Smooth muscle cell (in vitro differentiated cells): ENCODE measurements around the gene BOD1L2. TPM values are rescaled to one million over a fixed set of nuclear protein-coding genes. Genes with fewer than 3 reads are reported as not detected.

Source experiments
- DNase-seq: peaks from one replicate; lab custom pipeline; 2025; ENCODE audit not compliant: unreplicated experiment; lab: John Stamatoyannopoulos, UW
- H2AFZ ChIP-seq: fragments of 200-600 bp; sonication (generic); 2 replicates; pipeline ENCODE4 v1.6.0; 2016; ENCODE audit warnings: antibody characterized with exemption, low read depth, mild to moderate bottlenecking
- H3F3A ChIP-seq: fragments of 200-600 bp; sonication (generic); 2 replicates; pipeline ENCODE4 v1.6.0; 2017; ENCODE audit warnings: antibody characterized with exemption, low read depth
- H3K27ac ChIP-seq: fragments of 200-600 bp; sonication (generic); 2 replicates; pipeline ENCODE4 v1.5.1; 2016; ENCODE audit warnings: low read depth, mild to moderate bottlenecking
- H3K27me3 ChIP-seq: fragments of 200-600 bp; sonication (generic); 2 replicates; pipeline ENCODE4 v1.6.1; 2016; ENCODE audit warnings: low read depth, mild to moderate bottlenecking
- H3K36me3 ChIP-seq: fragments of 200-600 bp; sonication (generic); 2 replicates; pipeline ENCODE4 v1.5.1; 2016; ENCODE audit warnings: low read depth
- H3K4me1 ChIP-seq: fragments of 200-600 bp; sonication (generic); 2 replicates; pipeline ENCODE4 v1.5.1; 2016; ENCODE audit warnings: low read depth
- H3K4me2 ChIP-seq: fragments of 200-600 bp; sonication (generic); 2 replicates; pipeline ENCODE4 v1.6.0; 2016; ENCODE audit warnings: mild to moderate bottlenecking
- H3K4me3 ChIP-seq: fragments of 200-600 bp; sonication (generic); 2 replicates; pipeline ENCODE4 v1.5.1; 2016; ENCODE audit warnings: mild to moderate bottlenecking
- H3K79me2 ChIP-seq: fragments of 200-600 bp; sonication (generic); 2 replicates; pipeline ENCODE4 v1.6.0; 2016; ENCODE audit warnings: low read depth, mild to moderate bottlenecking
- H3K9ac ChIP-seq: fragments of 200-600 bp; sonication (generic); 2 replicates; pipeline ENCODE4 v1.6.0; 2016; ENCODE audit warnings: low read depth
- H3K9me3 ChIP-seq: fragments of 200-600 bp; sonication (generic); replicated peaks from 2 replicates; pipeline ENCODE4 v1.5.1; 2016; ENCODE audit warnings: low read depth
- H4K20me1 ChIP-seq: fragments of 200-600 bp; sonication (generic); 2 replicates; pipeline ENCODE4 v1.6.0; 2016; ENCODE audit warnings: low read depth
- WGBS: methylation state at CpG from one replicate; pipeline ENCODE4 v1.1.7; 2016; ENCODE audit warnings: low lambda C conversion rate; 5-methylcytosine and 5-hydroxymethylcytosine counted together
- polyA plus RNA-seq: library from polyadenylated mRNA; unstranded; fragments of >200 nt; fragmentation: Nextera tagmentation; extraction: Ambion mirVana; gene quantifications from 2 replicates; pipeline ENCODE4 v1.2.1, GENCODE V29; 2016
- total RNA-seq: library from RNA; depleted of rRNA; stranded (reverse); fragments of >200 nt; gene quantifications from 2 replicates; pipeline ENCODE4 v1.2.3, GENCODE V29; 2014
- TF ChIP-seq, protein P1 (sequence below): fragments of 200-600 bp; sonication (generic); IDR thresholded peaks from 2 replicates; pipeline ENCODE4 v1.5.1; 2017; ENCODE audit warnings: borderline replicate concordance, mild to moderate bottlenecking, antibody characterized with exemption; ENCODE audit not compliant: insufficient read depth, poor library complexity, severe bottlenecking

BOD1L2 gene
- total and polyA plus RNA-seq, 2 experiments from 2014 or later, result not detected

DNA sequence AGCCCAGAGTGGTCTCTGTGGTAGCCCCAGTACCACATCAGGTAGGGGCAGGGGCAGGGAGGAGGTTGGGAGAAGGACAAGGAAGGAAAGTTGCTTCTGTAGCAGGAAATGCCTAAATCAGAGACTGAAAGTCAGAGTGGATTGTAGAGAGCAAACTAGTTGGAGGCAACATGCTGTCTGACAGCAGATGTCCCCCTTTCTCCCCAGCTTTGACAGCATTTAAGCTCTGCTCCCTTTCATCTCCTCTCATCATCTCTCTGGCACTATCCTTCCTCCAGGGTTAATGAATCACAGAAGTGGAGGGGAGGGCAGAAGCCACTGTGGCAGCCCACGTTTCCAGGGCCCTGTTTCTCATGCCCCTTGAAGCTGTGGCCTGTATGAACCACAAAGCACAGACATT is 50.4 kb downstream of the BOD1L2 start:
- TF ChIP-seq, protein P1, sequence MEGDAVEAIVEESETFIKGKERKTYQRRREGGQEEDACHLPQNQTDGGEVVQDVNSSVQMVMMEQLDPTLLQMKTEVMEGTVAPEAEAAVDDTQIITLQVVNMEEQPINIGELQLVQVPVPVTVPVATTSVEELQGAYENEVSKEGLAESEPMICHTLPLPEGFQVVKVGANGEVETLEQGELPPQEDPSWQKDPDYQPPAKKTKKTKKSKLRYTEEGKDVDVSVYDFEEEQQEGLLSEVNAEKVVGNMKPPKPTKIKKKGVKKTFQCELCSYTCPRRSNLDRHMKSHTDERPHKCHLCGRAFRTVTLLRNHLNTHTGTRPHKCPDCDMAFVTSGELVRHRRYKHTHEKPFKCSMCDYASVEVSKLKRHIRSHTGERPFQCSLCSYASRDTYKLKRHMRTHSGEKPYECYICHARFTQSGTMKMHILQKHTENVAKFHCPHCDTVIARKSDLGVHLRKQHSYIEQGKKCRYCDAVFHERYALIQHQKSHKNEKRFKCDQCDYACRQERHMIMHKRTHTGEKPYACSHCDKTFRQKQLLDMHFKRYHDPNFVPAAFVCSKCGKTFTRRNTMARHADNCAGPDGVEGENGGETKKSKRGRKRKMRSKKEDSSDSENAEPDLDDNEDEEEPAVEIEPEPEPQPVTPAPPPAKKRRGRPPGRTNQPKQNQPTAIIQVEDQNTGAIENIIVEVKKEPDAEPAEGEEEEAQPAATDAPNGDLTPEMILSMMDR, result no peak
- no peak overlapping the region for H3K4me2 ChIP-seq

GRCh38 chr18:57198073-57198472 is 51.2 kb downstream of the BOD1L2 start:
- no peaks in the 10 kb centered on the region for H3K4me1 ChIP-seq
- TF ChIP-seq, protein P1, result no peak
- no peaks in the 10 kb centered on the region for H3F3A ChIP-seq
- no peaks in the 10 kb centered on the region for H3K36me3 ChIP-seq
- DNase-seq, result no peak
- no peaks in the 10 kb centered on the region for H3K27me3 ChIP-seq
- H4K20me1 ChIP-seq, result no peaks in the 10 kb centered on the region
- WGBS, result 88% methylated on average over 1 of the region's 1 CpG
- no peaks in the 10 kb centered on the region for H3K9me3 ChIP-seq
- no peak overlapping the region for H3K4me3 ChIP-seq
- H3K79me2 ChIP-seq, result no peaks in the 10 kb centered on the region
- H2AFZ ChIP-seq, result no peak overlapping the region
- no peak overlapping the region for H3K9ac ChIP-seq
- H3K27ac ChIP-seq, result no peak overlapping the region
- H3K4me2 ChIP-seq, result no peak overlapping the region

More for the DNA sequence above, 50.4 kb downstream of the BOD1L2 start:
- Histone ChIP-seq H3K36me3 (no peaks in the 10 kb centered on the region), H3K27ac (no peak overlapping the region), H2AFZ (no peak overlapping the region), H3K79me2 (no peaks in the 10 kb centered on the region), H3K9me3 (no peaks in the 10 kb centered on the region), H4K20me1 (no peaks in the 10 kb centered on the region), H3K27me3 (no peaks in the 10 kb centered on the region), H3K9ac (no peak overlapping the region), H3K4me3 (no peak overlapping the region), H3F3A (no peaks in the 10 kb centered on the region), H3K4me1 (no peaks in the 10 kb centered on the region)
- no peak for DNase-seq
- WGBS, result 35% methylated on average over 1 of the region's 1 CpG

Other genes starting within 250 kb of the BOD1L2 start
- not detected in 2 replicates for gene ST8SIA3, start 205.5 kb downstream of the BOD1L2 start, total RNA-seq
- gene ST8SIA3, start 205.5 kb downstream of the BOD1L2 start, polyA plus RNA-seq, result not detected in 2 replicates